ENCODE data around the gene CLDN22.

Gene CLDN22

GRCh38 chr4:183321079-183321478 is 1.0 kb upstream of the CLDN22 start:
- H3K27ac ChIP-seq = no peak overlapping the region
- TF ChIP-seq CTCF (conservative IDR thresholded peaks at IDR 0.05) = no peak
- no peak for TF ChIP-seq ZFX (IDR thresholded peaks at IDR 0.05)

- TF ChIP-seq CTCF (conservative IDR thresholded peaks at IDR 0.05) = no peak
- TF ChIP-seq ZFX (IDR thresholded peaks at IDR 0.05) = no peak
- no peak overlapping the region for H3K27ac ChIP-seq
These were observed 1.4 kb downstream of the CLDN22 start for GRCh38 chr4:183318656-183319055.

GRCh38 chr4:183314806-183315205 is 5.3 kb downstream of the CLDN22 start:
- no peak overlapping the region for H3K27ac ChIP-seq
- TF ChIP-seq CTCF (conservative IDR thresholded peaks at IDR 0.05) (no peak), ZFX (IDR thresholded peaks at IDR 0.05) (no peak)

GRCh38 chr4:183314336-183314735 is 5.7 kb downstream of the CLDN22 start:
- H3K27ac ChIP-seq = no peak overlapping the region
- TF ChIP-seq ZFX (IDR thresholded peaks at IDR 0.05) (no peak), CTCF (conservative IDR thresholded peaks at IDR 0.05) (no peak)

GRCh38 chr4:183312841-183313240 is 7.2 kb downstream of the CLDN22 start:
- no peak overlapping the region for H3K27ac ChIP-seq
- TF ChIP-seq CTCF (conservative IDR thresholded peaks at IDR 0.05) (no peak), ZFX (IDR thresholded peaks at IDR 0.05) (no peak)

- TF ChIP-seq ZFX (IDR thresholded peaks at IDR 0.05) (no peak), CTCF (conservative IDR thresholded peaks at IDR 0.05) (no peak)
- no peak overlapping the region for H3K27ac ChIP-seq
These were observed 13.3 kb downstream of the CLDN22 start for GRCh38 chr4:183306811-183307210.

- no peak for TF ChIP-seq CTCF (conservative IDR thresholded peaks at IDR 0.05)
- no peak for TF ChIP-seq ZFX (IDR thresholded peaks at IDR 0.05)
- no peak overlapping the region for H3K27ac ChIP-seq
These were observed 15.5 kb downstream of the CLDN22 start for GRCh38 chr4:183304538-183304937.

Measured in C4-2B (cell line).